Esophagus squamous epithelium (tissue), 4 donors: ENCODE measurements around the gene ANK2.

Source experiments
- POLR2A ChIP-seq, 4 donors: fragments of 450-650 bp; IDR thresholded peaks; one replicate each; pipeline ENCODE4 v1.6.1; 2017; ENCODE audit warnings: antibody characterized with exemption in 4 of 4, mild to moderate bottlenecking in 4 of 4, moderate library complexity in 3 of 4
- TF ChIP-seq, protein P1 (sequence below), 6 experiments: fragments of 450-650 bp in 4 of 6; fragments of 200-600 bp in 2 of 6; sonication (generic) in 2 of 6; IDR thresholded peaks; one replicate each; pipeline ENCODE4 v1.5.1; 2016 to 2019; ENCODE audit warnings: antibody characterized with exemption in 6 of 6, mild to moderate bottlenecking in 4 of 6, moderate library complexity in 4 of 6

DNA sequence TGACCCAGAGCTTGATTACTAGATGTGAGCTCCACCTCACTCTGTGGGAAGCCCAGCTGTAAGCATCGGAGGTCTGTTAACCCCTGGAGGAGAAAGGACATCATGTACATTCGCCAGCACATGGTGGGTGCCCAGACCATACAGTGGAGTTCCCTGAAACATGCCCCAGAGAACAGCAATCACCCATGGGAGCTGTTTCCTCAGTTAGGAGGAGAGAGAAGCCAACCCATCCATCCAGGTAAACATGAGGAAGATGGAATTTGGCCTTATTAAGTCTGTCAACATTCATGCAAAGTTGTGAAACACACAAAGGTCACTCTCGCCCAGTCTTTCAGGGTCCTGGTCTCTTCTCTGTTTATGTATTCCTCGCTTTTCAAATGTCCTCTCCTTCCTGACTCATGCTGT lies 354.7 kb downstream of the ANK2 start:
- TF ChIP-seq, protein P1, sequence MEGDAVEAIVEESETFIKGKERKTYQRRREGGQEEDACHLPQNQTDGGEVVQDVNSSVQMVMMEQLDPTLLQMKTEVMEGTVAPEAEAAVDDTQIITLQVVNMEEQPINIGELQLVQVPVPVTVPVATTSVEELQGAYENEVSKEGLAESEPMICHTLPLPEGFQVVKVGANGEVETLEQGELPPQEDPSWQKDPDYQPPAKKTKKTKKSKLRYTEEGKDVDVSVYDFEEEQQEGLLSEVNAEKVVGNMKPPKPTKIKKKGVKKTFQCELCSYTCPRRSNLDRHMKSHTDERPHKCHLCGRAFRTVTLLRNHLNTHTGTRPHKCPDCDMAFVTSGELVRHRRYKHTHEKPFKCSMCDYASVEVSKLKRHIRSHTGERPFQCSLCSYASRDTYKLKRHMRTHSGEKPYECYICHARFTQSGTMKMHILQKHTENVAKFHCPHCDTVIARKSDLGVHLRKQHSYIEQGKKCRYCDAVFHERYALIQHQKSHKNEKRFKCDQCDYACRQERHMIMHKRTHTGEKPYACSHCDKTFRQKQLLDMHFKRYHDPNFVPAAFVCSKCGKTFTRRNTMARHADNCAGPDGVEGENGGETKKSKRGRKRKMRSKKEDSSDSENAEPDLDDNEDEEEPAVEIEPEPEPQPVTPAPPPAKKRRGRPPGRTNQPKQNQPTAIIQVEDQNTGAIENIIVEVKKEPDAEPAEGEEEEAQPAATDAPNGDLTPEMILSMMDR (IDR thresholded peaks at IDR 0.05), result no peak
- TF ChIP-seq POLR2A (IDR thresholded peaks at IDR 0.05), result no peak
